Stimulated activated CD4-positive, alpha-beta T cell treated with anti-CD3 and anti-CD28 coated beads, Interleukin-2, amount 100 ng/mL, for 4 hours (primary cell): ENCODE results near the gene SEM1.
"Not testable (repeated sequence)": the region's sequence is repeated elsewhere in the genome, so short reads cannot be mapped to it uniquely, and the experiment has no call there.

Experiments used
- DNase-seq: peaks from one replicate; pipeline ENCODE4 v3.0.0-alpha.2; 2020; ENCODE audit warnings: low read depth

SEM1 gene

DNA sequence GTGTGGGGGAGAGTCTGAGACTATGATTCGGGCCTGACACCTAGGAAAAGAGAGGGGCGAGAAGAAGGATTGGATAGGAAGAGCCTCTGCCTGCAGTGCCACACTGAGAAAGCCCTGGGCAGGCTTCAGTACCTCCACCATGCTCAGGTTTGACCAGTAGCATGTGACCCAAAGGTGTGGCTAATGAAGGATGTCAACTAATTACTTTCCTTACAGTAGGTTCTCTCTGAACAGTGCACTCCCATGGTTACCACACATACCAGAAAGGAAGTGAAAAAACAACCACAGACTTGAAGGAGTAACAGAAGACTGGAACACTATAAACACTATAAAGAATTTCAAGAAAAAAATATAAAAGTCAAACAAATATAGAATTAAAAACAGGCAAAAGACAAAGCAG lies 46.2 kb downstream of the SEM1 start:
- no peak for DNase-seq

DNA sequence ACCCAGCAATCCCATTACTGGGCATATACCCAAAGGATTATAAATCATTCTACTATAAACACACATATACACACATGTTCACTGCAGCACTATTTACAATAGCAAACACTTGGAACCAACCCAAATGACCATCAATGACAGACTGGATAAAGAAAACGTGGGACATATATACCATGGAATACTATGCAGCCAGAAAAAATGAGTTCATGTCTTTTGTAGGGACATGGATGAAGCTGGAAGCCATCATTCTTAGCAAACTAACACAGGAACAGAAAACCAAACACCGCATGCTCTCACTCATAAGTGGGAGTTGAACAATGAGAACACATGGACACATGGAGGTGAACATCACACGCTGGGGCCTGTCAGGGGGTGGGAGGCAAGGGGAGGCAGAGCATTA lies 47.5 kb downstream of the SEM1 start:
- DNase-seq: not testable (repeated sequence)

GRCh38 chr7:96658022-96658412 lies 51.6 kb downstream of the SEM1 start:
- DNase-seq: no peak

DNA sequence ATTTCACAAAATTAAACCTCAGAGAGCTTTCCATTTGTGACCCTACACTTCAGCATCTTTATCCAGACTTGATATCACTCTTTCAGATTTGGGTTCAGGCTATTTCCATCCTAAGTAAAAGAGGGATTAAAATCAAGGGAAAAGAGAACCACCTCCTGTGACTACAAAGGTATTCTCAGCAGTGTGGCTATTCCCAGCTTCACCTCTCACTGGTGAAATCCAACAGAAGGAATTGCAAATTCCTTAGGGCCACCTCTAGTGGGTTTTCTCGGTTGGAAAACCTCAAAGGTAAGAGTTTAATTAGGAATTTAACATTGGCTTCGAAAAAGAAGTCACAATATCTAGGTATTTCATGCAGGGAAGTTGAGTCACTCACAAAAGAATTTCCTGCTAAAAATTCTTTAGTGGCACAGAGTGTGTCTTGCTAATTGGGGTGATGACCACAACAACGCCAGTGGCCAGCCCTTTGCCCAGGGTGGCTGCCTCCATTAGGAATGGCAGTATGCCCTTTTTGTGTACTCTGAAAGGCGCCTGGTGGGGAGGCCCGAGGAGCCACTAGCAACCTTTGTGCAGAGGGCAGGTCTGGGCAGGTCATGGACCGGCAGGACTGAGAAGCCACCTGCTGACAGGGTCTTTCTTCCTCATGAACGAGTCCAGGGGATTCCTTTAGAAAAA lies 52.2 kb downstream of the SEM1 start:
- DNase-seq: no peak

DNA sequence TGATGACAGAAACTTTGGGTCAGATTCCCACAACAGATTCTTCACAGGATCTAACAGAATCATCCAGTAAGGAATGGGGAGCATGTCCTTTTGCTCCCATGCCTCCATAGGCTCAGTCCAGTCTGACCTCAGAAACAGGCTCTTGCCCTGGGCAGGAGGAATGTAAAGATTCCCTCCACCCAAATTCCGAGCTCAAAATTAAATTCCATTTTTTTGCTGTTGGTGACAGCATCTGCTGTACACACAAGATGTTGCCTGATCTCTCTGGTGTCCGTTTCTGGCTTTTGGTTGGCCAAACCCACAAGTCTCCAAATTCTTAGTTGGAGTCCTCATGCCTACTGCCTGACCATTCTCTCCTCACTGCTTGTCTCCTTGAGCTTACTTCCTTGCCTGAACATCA lies 53.7 kb downstream of the SEM1 start:
- DNase-seq: no peak

- no peak for DNase-seq
Observed at GRCh38 chr7:96654630-96655188, 54.9 kb downstream of the SEM1 start.

GRCh38 chr7:96649981-96650380 lies 59.7 kb downstream of the SEM1 start:
- no peak for DNase-seq

DNA sequence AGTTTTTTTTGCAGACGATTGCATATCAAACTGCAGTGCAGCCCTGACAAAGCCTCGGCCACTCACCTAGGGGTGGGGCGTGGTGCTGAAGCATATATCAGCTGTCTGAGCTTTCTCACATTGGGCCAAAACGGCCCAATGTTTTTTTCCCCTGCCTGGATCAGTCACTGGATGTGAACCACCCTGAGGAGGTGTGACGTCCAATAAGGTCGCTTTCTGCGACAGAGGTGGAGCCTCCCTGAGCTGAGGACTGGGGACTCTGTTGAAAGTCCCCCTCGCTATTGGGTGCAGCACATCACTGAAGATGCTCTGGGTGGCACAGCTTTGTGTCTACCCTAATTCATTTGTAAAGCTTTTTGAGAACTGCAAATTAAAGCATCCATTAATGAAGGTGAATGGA lies 60.9 kb downstream of the SEM1 start:
- no peak for DNase-seq

DNA sequence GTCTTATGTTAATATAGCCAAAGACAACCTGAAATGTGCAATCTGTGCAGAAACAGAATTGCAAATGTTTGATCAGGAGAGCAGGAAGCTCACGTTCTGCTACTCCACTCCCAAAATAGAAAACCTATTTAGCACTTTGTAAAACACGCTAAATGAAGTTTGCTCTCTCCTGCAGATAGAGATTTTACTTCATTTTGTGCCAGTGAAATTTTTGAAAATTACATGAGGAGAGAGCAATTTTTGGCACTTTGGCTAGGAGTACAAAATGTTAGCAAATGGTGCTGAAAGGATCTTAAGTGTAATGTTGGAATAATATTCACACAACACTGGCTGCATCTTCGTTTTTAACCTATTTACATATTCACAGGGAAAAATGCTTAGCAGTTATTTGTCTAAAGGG lies 61.9 kb downstream of the SEM1 start:
- DNase-seq: no peak

- no peak for DNase-seq
Observed at GRCh38 chr7:96645084-96645483, 64.6 kb downstream of the SEM1 start.

GRCh38 chr7:96643436-96643835 lies 66.2 kb downstream of the SEM1 start:
- not testable (repeated sequence) for DNase-seq

GRCh38 chr7:96640054-96640453 lies 69.6 kb downstream of the SEM1 start:
- no peak for DNase-seq
